Gastroesophageal sphincter (tissue), 3 donors: ENCODE measurements around the gene ADAM17.

Experiments
- POLR2A ChIP-seq, 2 donors: fragments of 450-650 bp; IDR thresholded peaks; one replicate each; pipeline ENCODE4 v1.6.1; 2017; ENCODE audit warnings: antibody characterized with exemption in 2 of 2, mild to moderate bottlenecking in 2 of 2, moderate library complexity in 1 of 2
- POLR2AphosphoS5 ChIP-seq: sonication (generic); formaldehyde crosslinking; IDR thresholded peaks from one replicate; pipeline ENCODE4 v1.6.1; 2017; ENCODE audit warnings: antibody characterized with exemption
- TF ChIP-seq, protein P1 (sequence below), 4 experiments: fragments of 200-600 bp in 2 of 4; fragments of 450-650 bp in 2 of 4; sonication (generic) in 1 of 4; IDR thresholded peaks; one replicate each; pipeline ENCODE4 v1.5.1; 2017 to 2019; ENCODE audit warnings: antibody characterized with exemption in 4 of 4, mild to moderate bottlenecking in 2 of 4, moderate library complexity in 2 of 4

GRCh38 chr2:9533663-9534062 lies 22.0 kb downstream of the ADAM17 start:
- TF ChIP-seq, protein P1, sequence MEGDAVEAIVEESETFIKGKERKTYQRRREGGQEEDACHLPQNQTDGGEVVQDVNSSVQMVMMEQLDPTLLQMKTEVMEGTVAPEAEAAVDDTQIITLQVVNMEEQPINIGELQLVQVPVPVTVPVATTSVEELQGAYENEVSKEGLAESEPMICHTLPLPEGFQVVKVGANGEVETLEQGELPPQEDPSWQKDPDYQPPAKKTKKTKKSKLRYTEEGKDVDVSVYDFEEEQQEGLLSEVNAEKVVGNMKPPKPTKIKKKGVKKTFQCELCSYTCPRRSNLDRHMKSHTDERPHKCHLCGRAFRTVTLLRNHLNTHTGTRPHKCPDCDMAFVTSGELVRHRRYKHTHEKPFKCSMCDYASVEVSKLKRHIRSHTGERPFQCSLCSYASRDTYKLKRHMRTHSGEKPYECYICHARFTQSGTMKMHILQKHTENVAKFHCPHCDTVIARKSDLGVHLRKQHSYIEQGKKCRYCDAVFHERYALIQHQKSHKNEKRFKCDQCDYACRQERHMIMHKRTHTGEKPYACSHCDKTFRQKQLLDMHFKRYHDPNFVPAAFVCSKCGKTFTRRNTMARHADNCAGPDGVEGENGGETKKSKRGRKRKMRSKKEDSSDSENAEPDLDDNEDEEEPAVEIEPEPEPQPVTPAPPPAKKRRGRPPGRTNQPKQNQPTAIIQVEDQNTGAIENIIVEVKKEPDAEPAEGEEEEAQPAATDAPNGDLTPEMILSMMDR (IDR thresholded peaks at IDR 0.05), result no peak
- no peak for TF ChIP-seq POLR2A (IDR thresholded peaks at IDR 0.05)
- no peak for TF ChIP-seq POLR2AphosphoS5
